ENCODE results near the gene CLSTN1.

GRCh38 chr1:9751971-9752370, 71.8 kb downstream of the CLSTN1 start:
- TF ChIP-seq EZH2 (IDR thresholded peaks at IDR 0.05; ENCODE audit: insufficient read depth, low read length) (no peak), CTCF (IDR thresholded peaks at IDR 0.05; ENCODE audit: insufficient read depth, low read depth, low read length) (no peak)

All from astrocyte (in vitro differentiated cells and primary cell).